CD4-positive, alpha-beta T cell treated with Interleukin-6 at 100 ng/mL for 8 hours (primary cell): ENCODE measurements around the gene ELMO1.

ENCODE experiments used
- DNase-seq: peaks from one replicate; pipeline ENCODE4 v3.0.0-alpha.2; 2020; ENCODE audit warnings: mixed read lengths, low spot score

ELMO1 gene

DNA sequence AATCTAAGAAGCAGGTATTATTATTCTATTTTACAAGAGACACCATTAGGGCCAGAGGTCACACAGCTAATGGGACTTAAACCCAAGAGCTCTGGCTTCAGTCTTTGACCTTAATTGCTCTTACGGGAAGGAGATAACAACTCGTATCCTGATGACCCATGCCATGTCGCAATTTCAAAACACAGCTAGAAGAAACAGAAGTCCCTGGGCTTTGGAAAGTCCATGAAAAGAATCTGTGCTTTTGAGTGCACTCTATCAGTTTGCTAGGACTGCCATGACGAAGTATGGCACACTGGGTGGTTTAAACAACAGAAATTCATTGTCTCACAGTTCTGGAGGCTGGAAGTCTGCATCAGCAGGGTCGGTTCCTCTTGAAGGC lies 476.5 kb downstream of the ELMO1 start:
- DNase-seq = no peak

DNA sequence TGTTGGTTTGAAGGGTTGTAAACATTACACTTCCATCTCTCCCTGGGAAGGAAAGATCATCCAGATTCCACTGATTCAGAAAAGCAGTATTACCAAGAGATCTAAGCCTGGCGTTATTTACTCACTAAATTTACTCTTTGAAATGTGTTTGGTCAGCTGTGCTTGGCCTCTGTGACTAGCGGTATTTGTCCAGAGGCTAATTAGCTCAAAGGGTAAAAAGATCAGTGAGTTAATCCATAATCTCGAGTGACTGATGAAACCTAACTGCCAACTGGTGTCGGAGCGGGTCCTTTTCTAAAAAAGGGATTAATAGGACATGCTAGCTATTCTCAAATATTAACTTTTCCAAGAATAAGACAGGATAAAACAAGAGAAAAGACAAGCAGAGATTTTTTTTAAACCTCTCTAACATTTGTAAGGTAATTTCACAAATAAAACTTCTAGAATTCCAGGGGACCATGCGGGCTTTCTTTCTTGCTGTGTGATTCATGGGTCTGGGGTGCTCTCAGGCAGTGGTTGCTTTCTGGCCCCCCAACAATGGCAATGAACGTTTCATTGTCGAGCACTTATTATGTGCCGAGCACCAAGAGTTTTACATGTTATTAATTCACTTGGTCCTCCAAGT lies 477.0 kb downstream of the ELMO1 start:
- no peak for DNase-seq

DNA sequence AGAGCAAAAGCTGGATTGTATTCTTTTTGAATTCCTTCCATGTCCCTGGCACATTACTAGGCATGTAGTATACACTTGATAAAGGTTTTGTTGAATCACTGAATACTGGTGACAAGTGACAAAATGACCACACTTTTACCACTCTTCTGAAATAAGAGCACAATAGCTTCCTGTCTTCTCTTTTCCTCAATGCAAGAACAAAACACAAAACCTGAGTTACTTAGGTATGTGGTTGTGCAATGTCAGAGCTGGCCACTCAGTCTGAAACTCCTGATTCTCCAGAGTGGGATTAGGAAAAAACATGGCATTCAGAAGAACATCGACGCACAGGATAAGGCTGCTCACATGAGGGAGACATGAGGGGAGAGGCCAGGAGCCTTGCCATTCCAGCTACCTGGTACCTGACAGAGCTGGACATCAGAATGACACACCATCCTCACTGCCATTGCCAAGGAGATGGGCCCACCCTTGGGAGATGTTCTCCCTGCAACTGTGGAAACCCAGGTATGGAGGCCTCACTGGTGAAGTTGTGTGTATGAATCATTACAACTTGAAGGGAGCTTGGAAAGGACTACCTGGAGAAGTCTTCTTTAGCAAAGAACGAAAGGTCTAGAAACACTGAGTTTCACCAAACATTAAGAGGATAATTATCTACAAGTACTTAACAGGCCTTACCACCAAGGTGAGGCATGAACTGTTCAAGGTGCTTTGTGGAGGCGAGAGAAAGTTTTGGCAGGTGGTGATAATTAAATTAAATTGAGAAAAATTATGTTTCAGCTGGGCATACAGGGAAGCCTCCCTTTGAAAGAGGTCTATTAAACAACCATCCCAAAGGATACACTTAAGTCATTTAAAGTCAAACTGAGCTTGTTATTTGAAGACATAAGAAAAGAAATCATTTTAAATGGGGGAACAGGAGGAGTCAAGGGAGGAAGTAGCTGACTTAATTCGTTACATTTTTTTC lies 477.8 kb downstream of the ELMO1 start:
- no peak for DNase-seq

DNA sequence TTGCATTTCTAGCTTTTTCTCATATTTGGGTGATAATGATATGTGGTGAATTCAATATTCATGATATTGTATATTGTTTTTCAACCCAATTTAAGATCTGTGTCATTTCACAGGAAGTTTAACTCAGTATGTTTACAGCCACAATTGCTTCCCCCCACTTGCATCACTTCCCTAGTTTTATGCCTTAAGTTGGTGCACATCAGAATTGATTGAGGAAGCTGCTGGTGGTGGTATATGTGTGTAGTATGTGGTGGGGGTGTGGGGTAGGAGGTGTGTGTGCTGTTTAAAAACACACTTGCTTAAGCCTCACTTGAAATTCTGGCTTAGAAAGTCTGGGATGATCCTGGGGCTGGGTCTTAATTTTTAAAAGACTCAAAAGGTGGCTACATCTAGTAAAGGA lies 479.3 kb downstream of the ELMO1 start:
- DNase-seq = peak; percentile 10

DNA sequence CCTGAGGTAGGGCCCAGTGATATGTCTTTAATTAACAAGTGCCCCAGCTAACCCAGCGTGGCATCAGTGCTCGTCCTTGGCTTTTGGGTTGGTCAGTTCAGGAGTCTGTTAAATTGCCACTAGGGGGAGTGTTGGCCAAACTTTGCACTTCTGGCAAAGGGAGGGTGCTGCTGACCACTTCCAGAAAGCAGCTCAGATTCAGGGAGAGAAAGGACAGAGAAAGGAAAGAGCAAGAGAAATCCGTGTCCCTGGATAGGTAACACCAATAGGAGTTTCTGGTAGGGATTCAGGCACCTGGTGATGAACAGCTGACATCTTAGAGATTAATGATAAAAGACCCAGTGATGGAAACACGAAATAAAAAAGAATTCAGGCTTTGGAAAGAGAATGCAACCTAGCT lies 481.3 kb downstream of the ELMO1 start:
- DNase-seq = no peak

DNA sequence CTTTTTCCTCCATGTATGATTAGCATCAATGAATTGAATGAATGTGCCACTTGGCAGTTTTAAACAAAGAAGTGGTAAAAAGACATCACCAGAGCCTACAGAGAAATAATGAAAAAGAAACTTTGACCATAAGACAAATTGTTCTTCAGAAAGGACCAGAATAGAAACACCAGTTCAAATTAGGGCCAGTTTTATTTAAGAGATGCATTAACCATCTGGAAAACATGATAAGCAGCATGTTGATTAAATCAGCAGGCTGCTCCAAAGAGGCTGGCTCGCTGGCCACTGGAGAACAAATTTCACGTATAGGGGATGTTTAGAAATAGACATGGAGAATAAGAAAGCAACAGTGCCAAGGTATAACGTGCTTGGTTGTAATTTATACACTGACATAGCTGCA lies 482.0 kb downstream of the ELMO1 start:
- DNase-seq = no peak

DNA sequence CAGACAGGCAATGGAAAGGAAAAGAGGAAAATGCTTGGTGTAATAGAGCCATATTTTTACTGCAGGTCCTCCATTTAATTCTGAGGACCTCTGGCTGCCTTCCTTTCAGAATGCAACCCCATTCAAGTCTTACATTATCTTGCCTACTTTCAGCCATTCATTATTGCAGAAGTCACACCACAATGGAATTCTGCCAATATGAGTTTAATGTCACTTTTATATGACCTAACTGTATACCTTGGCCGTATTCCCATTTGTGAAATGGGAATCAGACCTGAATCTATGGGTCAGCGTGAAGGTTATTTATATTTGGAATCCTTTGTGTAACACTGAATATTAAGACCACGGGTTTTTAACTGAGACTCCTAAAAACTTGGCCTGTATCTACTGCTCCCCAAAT lies 482.6 kb downstream of the ELMO1 start:
- DNase-seq = no peak

DNA sequence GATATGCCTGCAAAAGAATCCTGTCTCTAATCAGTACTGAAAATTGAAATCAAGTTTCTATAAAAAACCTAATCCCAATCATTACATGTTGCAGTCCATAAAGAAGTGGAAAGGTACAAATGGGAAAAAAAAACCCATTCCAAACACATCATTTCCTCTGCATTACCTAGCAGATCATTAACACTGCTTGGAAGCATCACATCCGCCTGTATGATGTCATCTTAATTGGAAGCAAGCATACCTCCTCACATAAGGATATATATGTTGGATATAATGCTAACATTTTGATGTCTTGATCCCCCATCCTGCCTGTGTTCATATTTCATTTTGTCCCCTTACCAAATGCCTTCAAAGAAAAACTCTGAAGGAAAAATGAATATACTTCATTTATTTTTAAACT lies 483.0 kb downstream of the ELMO1 start:
- DNase-seq = no peak

DNA sequence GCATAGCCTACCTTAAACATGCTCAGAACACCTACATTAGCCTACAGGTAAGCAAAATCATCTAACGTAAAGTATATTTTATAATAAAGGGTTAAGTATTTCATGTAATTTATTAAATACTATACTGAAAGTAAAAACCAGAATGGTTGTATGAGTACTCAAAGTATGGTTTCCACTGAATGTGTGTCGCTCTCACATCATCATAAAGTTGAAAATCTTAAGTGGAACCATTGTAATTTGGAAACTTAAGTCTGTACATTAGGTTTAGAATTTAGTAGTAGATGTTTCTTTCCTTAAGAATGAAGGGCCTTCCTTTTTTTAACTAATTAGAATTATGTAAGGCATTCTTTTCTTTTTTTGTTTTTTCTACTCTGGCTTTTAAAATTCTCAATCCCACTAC lies 484.4 kb downstream of the ELMO1 start:
- DNase-seq = no peak

DNA sequence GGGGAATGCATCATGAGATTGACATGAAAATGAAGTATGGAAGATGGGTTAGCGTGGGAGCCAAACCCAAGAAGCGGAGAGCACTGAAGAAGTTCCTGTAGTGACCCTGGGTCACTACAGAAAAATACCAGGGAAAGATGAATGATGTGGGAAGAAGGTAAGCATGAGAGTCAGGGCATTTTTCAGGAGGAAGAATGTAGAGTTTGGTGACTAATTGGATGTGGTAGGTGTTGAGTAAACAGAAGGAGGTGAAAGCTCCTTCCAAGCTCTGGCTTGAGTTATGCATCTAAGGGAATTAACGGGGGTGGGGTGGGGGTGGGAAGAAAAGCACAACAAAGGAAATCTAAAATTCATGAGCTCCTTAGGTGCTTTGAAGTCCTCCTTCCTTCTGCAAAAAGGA lies 486.3 kb downstream of the ELMO1 start:
- no peak for DNase-seq

DNA sequence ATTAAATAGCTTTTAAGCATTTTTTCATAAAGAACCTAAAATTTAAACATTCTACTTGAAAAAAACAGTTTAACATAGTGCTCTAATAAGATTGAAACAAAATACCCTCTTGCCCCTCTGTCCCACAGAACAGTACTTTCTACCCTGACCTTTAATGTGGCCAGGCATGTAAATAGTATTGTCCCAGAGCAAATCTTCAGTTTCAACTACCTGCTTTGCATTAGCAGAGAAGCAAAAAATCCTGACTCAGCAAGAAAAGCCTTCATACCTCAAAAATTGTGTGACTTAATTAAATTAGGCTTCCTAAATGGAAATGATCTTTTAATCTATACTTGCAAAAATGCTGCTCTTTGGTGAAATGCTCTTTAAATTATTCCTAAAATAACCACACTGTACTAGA lies 487.0 kb downstream of the ELMO1 start:
- DNase-seq = no peak

DNA sequence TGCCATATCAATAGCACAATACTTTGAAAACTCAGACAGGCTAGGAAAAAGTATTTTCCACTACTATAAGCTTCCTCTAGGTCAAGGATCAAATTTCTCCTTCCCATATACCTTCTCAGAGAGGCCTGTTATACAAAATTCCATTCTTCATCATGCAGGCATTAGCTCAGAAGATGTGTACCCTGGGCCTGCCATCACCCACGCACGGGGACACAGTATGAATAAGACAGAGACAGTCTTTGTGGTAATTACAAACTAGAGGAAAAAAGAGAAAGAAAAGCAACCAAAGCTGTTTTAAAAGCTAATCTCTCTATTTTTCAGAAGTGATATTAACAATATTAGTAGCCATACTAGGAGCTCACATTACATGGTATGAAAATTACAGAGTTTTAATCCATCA lies 487.6 kb downstream of the ELMO1 start:
- no peak for DNase-seq

DNA sequence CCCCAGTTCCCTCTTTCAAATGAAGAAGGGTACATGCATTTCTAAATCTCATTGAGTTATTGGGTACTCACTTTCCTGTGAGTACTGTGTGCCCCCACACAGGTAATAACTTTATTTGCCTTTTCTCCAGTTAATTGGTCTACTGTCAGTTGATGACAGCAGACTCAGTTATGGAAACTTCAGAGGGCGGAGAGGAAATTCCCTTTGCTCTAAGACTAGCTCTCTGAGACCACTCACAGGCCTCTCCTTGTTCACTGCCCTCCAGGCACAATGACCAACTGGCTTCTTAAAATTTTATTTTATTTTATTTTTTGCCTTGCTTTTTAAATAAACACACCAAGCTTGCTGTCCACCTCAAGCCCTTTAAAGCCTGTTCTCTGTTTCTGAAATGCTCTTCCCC lies 488.6 kb downstream of the ELMO1 start:
- no peak for DNase-seq

DNA sequence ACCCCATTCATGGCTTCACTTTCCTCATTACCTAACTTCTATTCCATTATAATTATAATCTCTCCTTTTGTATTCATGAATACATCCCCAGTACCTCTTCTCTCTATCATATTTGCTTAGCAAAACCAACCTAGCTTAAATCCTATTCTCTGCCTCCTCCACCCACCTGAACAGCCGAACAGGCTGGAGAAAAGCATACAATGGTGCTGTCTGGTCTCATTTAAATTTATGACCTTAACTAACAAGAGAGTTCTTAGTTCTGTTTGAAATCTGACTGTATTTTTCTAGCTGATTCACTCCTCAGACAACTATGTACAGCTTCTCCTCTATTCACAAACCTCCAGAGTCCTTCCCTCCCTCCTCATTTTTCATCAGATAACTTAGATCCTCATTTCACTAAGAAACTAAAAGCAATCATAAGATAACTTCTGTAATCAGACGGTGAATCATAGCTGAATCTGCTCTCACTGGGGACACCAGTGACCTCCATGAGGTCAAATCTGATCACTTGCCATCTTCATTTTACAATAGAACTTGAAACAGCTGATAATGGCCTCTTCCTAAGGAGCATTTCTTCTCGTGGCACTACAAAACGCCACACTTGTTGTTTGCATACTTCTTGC lies 490.4 kb downstream of the ELMO1 start:
- no peak for DNase-seq

DNA sequence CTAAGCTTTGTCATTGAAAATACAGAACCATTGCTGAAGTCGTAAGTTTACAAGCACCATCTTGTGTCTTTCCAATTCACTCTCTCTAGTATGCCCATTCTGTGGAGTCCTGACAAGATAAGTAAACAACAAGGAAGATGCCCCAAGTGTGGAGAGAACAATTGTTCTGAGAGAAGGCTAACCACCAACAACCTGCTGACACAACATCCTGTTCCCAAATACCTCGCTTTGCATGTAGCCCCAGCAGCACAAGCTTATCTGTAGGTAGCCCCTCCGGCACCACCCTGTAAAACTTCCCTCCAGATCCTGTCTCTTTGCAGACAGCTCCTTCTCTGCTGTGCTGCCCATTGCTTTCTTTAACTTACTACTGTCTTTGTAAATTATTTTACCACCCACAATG lies 491.0 kb downstream of the ELMO1 start:
- no peak for DNase-seq

DNA sequence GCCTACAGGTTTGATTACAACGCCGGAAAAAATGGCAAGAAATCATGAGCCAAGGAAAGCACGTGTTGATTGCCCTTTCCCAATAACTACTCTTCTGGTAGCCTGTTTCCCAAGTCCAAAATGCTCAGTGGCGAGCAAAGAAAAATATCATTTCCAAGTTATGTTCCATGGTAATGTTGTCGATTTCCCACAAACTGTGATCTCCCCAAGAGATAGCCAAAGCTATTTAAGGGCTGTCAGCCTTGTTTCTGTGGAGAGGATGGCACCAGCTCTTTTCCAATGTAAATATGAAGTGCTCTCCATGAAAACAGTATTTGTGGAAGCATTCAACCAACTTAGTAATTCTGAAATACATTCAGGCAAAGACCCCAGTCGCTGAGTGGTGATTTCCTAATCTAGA lies 491.9 kb downstream of the ELMO1 start:
- DNase-seq = no peak

DNA sequence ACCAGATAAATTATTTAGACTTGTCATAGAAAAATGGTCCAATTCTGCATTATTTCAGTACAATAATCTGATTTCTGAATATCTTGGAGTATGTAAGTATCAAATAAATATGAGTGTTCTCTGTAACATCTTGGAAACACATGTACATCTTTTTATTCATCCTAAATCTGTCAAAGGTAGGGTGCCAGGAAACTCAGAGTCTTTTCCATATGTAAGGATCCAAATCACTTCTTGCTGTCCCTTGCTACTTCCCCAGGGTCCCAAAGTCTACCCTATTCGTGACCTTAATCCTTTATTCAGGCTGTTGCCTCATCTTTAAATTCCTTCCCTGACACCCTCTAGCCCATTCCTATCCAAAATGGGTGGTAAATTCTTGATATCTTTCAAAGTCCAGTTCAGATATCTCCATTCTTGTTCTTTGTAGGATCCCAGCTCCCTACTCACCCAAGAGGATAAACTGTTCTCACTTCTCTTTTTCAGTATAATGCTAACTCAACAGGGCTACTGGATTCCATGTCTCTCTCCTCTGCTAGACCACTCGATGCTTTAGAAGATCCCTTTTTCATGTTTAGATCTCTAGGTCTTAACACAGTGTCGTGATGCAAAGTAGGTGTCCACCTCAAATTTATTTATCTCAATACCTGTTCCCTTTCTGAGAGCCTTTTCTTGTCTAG lies 493.1 kb downstream of the ELMO1 start:
- DNase-seq = no peak

DNA sequence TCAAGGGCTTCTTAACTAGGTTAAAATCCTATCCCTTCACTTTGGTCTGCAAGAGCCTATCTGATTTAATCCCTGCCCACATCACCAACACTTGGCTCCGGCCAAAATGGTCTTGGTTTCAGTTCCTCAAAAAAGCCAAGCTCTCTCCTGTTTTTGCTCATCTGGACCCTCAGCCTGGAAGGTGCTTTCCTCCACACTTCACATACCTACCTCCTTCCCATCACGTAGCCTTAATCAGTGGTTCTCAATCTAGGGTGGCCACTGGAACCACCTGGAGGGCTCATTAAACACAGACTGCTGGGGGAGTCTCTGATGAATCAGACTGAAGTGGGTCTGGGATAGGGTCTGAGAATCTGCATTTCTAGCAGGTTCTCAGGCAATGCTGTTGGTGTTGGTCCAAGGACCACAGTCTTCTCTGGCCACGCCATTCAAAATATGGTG lies 497.4 kb downstream of the ELMO1 start:
- no peak for DNase-seq

DNA sequence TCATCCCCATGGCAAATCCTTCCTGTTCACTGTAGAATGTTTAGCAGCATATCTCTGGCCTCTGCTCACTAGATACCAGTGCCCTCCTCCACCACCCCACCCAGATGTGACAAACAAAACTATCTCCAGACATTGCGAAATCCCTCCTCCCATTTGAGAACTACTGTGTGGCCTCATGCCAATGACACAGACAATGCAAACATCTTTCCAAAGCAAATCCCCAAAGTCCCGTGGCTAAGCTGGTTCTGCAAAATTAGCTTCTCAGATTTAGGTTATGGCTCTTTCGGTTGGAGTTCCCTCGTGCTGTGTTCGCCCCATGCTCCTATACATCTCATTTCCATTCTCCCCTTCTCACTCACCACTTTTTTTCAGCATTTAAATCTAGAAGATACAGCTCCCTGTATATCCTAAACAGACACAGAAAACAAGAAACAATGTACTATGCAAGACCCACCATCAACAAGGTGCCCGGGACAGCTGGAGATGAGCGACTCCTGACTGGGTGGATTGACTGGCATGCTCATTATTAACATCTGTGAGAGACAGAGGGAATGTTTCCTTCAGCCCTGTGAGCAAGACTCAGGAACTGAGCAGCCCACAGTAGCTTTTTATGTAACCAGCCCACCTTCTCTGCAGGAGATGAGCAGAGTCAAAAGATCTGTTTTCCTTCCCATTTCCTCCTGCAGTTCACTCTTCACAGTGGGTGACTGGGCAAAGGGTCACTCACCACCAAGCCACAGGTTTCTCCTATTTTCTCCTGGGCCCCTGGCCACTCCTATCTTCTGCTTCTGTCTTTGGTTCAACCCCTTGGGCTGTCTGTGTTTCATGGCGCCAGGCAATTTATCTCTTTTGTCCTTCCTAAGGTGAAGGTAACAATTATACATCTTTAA lies 498.7 kb downstream of the ELMO1 start:
- no peak for DNase-seq

DNA sequence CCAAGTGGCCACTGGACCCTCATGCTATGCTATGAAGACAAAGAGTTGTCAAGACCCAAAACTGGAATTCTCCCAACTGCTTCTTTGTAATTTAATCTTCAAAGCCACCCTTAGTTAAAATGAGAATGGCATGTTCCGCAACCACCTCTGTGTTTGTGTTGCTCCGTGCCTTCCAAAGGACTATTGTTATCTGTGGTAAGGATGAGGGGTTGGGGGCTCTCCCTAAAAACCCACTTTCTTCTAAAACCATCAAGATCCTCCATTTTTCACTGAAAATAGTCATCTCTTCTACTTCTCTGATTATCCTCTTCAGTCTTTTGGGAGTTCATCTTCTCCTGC lies 502.3 kb downstream of the ELMO1 start:
- no peak for DNase-seq

DNA sequence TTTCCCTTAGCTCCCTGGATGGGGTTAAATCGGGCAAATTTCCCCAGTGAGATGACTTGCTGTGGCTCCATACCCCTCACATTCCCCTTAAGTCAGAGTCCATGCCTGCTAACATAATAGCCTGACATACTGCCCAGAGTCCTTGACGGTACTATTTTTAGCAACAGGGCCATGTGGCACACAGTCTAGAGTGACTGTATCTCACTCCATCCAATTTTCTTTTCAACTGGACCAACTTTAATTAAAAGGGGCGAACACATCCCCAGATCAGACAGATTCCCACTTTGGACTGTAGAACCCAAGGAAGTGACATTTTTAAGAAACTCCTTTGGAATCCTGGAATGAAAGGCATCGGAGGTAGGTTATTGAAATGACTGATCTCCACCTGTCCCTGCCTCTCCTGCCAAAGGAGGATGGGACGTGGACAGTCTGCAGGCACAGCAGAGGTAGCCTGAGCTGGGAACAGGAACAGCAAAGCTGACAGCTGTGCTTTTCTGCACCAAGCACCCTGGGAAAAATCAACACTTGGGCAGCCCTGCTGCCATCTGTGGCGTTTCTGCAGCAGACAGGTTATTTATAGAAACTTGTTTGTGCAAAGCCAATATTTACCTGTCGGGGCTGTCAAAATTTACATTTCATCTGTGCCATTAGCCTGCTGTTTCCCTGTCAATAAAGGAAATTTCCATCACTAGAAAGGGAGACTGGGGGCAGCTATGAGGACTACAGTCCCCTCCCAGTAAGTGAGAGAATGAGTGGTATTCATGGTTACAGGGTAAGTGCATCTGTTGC lies 502.9 kb downstream of the ELMO1 start:
- DNase-seq = no peak
